ENCODE results near the gene SRGAP2B.
"Not testable (repeated sequence)": the region's sequence is repeated elsewhere in the genome, so short reads cannot be mapped to it uniquely, and the experiment has no call there.

SRGAP2B gene

DNA sequence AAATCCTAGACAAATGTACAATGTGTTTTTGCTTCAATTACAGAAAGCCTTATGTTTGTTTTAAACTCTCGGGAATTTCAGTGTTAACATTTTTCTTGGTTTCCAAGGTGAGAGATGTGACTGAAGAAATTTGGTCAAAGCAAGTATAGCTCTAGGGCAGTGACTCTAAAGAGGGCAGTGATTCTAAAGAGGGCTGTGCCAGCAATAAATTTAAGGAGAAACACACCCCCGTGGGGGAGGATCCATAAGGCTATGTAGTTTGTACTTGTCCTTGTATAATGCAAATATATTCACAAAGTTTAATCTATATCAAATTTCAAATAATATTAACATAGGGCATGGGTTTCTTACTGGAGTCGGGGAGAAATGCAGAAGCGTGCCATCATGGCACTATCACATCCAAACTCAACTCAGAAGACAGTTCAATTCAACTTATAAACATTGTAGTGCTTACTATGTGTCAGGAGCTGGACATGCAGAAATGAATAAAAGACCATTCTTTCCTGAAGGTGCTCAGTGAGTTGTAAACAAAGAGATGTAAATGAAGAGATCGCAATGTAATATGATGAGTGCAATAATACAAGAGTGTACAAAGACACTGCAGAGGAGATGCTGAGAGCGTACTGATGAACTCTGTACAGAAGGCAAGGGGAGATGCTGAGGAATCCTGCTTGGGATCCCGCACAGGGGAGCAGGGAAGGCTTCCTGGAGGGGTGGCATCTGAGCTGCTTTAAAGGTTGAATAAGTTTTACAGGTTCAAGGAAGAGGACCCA lies 12.5 kb downstream of the SRGAP2B start:
- DNase-seq: not testable (repeated sequence)

DNA sequence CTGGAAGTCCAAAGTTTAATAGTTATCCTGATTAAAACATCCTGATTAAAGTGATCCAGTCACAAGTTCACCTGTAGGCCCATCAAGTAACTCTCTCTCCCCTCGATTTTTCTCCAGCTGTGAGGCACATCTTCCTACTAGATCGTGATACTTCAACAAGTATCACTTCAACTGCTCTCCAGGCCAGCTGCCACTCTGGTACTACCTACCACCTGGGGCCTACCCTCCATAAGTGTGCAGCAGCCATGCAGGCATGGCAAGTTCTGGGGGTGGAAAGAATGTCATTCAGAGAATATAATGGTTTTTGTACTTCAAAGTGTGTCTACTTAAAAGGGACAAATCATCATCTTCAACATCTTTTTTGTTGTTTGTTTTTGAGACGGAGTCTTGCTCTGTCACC lies 14.9 kb downstream of the SRGAP2B start:
- not testable (repeated sequence) for DNase-seq

DNA sequence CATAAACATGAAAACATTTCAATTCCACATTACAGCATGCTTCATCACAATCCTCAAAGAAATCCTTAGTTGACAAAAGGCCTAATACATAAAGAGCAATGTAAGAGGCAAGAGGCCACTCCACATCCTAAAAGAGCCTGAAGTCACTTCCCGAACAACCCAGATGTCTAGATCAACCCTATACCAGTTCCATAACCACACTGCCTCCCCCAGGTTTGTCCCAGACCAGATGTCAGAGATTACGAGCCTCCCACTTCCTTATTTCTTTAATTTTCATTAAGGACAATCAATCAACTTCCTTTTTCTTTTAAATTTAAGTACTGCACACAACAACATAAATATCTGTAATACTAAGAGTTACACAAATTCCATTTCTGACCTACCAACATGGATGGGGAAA lies 15.4 kb downstream of the SRGAP2B start:
- not testable (repeated sequence) for DNase-seq

DNA sequence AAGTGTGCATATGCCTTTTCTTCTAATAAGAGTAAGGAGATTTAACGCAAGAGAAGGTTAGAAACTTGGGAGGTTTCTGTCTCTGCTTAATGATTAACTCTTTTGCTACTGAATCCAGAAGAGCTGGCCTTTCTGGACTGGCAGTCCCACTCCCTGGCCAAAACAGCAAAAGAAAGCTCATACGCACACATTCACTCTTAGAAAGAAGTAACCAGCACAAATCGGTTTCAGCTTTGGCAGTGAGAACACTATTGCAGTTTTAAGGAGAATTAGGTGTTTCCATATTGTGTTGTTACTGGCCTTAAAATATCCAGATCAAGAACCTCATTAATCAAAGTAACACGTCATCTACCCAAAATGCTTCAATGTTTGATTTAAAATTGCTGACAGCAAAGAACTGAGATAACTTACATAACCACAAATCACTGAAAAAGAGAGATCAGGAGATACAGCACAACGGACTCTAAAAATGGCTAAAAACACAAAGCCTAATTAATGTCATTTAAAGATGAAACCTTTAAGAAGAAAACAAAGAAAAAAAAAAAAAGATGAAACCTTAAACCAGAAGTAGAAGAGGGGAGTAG lies 16.2 kb downstream of the SRGAP2B start:
- DNase-seq: not testable (repeated sequence)

DNA sequence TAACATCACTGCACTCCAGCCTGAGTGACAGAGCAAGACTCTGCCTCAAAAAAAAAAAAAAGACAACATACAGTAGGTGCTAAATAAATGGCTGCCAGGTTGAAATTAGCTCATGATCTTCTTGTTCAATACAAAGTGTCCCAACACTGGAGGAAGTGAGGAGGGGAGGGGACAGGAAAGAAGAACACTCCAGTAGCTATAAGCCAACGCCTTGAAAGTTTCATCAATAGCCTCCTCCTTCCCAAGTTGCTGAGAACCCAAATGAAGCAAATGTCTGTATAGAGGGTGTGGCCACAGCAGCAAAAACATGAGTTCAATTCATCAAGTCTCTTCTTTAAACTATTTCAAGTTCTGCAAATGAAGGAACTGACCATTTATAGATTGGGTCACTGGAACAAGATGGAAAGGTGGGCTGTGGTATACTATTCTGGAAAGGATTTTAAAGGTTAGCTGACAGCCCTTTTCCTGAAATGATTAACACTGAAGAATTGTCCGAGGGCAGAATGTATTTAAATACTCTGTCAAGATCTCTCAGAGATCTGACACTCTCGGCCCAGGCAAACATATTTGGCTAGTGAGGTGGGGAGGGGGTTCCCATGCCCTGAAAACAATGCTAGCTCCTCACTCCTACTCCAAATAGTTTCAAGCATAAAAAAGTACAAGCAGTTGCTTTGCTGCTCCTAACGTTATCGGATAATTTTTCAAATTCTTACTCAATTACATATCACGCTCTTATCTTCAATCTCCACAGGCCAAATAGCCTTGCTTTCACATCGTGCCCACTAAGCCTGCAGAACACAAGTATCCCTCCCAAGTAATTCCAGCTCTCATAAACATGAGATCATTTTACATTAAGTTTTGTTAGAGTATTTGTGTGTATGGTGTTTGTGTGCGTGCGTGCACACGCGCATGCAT lies 17.0 kb downstream of the SRGAP2B start:
- not testable (repeated sequence) for DNase-seq

DNA sequence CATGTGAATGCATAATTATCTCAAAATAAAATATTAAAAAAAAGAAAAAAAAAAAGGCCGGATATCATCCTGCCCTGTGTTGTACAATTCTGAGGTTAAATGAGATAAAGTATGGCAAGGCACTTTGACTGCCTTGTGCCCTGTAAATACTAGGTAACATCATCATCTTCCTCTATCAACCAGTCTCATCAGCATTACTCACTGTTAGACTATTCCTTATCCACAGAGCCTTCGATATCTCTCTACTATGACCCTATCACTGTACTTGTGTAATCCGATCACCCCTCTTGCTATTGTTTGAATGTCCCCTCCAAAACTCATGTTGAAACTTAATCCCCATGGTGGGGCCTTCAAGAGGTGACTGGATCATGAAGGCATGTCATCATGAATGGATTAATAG lies 18.3 kb downstream of the SRGAP2B start:
- DNase-seq: not testable (repeated sequence)

DNA sequence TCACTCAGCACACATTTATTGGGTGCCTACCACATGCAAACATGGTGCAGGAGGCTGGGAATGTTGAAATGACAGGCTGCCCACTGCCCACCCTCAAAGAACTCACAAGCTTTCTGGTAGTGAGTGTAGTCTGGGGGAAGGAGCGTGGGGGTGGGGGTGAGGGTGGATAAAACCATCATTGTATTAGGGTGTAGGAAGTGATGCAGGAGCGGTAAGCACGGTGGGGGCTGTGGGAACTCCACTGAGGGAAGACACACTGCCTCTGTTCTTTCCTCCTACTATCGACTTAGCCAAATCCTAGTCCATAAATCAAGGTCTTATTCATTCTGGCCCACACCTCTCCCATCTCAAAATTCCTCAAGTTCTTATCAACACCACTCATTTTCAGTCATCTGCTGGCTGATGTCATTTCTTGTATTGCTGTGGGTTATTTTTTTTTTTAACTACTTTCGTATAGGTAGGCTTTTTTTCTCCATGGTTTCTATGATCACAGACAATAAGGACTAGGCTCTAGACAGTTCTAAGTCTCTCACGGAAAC lies 21.0 kb downstream of the SRGAP2B start:
- not testable (repeated sequence) for DNase-seq

DNA sequence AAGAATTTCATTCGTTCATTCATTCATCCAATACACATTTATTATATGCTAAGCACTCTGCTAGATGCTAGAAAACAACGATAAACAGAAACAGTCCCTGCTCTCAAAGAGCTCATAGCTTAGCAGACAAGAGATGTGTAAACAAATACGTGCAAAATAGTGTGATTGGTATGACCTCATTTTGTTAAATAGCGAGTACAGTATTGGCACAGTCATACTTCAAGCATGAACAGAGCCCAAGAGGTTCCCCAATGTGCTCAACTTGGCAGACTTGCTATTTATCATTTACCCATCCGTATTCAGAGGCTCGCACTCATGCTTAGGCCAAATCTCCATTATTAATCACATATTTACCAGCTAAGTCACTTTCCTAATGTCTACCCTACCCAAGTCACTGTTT lies 23.6 kb downstream of the SRGAP2B start:
- DNase-seq: not testable (repeated sequence)

DNA sequence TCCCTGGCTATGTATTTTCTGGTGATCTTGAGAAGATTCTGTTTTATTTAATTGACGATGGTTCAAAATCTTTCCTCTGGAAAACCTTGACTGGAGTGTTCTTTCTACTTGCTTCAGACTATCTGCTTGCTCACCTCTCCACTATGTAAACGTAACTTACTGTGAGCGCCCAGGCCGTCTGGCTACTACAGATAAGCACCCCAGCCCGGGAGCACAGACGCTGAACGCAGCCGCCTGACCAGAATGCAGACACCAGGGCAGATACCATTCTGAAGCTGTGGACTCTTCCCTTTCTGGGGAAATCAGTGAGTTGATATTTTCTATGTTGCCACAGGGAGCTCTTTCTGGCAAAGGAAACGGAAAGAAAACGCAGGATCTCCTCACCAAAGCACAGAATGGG lies 28.6 kb downstream of the SRGAP2B start:
- DNase-seq: not testable (repeated sequence)

DNA sequence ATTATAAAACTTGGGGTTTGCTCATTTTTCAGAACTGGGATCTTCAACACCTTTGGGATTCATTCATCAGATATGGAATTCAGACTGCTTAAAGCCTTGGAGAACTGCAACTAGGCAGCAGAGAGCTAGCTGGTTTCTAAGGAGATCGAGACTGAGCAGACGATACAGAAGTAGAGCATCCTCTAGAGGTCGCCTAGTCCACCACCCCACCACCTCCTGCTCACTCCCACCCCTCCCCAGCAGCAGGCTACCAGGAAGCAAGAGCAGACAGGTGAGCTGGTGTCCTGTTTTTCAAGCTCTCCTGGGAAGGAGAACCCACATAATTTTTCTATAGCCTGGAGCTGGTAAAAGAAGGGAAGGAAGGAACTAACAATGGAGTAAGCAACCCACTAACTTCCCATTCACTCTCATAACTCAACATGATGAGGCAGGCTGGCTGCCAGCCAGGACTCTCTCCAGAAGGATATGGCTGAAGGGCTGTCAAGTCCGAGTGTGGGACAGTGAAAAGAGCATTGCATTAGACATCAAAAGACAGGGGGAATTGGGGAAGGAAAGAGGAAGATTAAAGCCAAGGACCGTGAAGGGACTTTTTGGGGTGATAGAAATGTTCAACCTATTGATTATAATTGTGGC lies 29.8 kb downstream of the SRGAP2B start:
- not testable (repeated sequence) for DNase-seq

DNA sequence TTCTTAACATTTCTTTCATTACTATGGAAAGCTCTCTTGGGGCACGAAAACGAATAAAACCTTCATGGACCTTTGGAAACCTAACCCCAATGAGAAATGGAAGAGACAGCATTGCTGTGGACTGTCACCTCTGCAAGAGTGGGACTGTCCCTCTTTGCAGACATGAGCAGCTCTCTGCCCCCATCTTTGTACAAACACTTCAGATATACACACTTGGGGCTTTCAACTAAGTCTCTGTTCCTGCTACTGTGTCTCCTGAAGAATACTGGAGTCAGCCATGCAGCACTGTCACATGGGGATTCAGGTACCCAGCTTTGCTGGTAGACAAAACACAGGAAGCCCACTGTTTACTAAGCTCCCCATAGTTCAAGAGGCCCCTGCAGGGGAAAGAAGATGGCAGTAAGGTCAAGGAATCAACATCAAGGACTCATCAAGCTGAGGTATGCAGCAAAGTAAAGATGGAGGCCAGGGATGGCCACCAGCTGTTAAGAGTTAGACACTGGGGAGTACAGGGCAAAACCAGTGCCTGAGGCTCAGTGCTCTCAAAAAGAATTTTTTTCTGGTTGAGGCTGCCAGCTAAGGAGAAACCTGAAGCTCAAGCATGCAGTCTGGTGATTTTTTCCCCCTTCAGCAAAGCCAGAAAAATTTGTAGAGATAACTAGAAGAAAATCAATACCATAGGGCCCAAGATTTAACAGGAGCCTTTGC lies 31.0 kb downstream of the SRGAP2B start:
- peak; percentile 0 for DNase-seq

DNA sequence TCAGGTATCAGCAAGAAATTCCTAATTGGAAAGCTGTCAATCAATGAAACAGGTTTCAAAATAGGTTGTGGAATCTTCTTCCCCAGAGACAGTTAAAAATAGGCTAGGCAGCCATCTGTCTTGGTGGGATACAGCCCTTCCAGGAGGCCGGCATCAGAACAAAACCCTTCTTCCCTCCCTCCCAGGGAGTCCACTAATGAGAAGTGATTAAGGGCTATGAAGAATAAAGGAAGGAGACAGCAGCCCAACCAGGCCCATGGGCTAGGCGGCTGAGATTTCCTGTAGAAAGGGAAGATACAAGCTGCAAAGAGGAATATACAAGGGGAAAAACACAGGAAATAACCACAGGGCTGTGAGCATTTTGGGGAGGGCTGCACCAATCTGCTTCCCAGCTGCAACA lies 31.8 kb downstream of the SRGAP2B start:
- DNase-seq: not testable (repeated sequence)

DNA sequence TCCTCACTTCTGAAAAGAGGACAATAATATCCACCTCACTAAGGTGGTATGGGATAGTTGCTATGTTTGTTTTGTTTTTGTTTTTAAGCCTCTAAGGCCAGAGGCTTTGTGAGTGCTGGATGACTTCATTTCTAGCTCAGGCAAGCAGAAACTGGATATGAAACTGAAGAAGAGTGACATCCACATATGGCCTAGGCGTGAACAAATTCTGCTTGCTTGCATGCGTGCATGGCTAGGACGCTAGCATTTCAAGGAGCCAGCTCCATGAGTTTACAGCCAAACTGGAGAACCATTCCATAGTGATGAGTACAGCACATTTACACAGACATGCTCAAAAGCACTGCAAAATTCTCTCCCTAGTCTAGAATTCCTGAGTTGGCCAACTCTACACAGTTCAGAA lies 36.9 kb downstream of the SRGAP2B start:
- DNase-seq: not testable (repeated sequence)

DNA sequence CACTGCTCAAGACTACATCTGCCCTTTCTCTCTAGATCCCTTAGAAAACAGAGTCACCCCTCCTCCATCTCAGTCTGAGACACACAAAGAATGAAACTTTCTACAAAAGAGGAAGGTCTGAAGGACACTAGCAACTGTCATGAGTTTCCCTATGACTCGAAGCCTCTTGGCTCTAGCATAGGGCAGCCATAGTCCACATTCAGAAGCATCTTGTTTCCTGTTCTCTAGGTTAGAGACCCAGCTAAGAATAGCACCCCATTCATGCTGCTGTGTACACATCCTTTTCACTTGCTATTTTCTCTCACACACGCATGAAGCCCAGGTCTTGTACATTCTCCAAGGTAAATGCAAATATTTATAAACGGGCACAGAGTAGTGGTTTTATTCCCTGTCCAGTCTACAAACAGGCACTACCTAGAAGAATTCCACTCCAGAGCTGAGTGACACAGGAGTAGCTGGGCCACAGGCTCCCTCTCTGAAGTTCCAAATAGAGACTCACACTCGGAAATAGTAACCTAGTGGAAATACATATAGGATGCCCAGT lies 39.8 kb downstream of the SRGAP2B start:
- not testable (repeated sequence) for DNase-seq

DNA sequence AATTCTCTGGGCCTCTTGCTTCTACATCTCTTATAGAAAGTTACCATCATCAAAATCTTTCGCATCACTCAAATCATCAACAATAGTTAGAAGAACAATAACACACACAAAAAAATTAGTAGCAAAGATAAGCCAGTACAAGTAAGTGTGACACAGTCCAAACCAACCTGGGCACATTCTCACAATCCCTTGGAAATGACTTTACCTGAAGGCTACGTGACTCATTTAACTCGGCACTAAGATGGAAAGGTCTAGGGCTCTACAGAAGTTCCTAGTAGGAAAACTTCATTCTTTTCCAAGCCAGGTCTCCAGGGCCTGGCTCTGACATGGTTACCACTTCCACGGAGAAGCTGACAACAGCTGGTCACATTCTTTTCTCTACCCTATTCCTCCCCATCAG lies 41.7 kb downstream of the SRGAP2B start:
- DNase-seq: not testable (repeated sequence)

DNA sequence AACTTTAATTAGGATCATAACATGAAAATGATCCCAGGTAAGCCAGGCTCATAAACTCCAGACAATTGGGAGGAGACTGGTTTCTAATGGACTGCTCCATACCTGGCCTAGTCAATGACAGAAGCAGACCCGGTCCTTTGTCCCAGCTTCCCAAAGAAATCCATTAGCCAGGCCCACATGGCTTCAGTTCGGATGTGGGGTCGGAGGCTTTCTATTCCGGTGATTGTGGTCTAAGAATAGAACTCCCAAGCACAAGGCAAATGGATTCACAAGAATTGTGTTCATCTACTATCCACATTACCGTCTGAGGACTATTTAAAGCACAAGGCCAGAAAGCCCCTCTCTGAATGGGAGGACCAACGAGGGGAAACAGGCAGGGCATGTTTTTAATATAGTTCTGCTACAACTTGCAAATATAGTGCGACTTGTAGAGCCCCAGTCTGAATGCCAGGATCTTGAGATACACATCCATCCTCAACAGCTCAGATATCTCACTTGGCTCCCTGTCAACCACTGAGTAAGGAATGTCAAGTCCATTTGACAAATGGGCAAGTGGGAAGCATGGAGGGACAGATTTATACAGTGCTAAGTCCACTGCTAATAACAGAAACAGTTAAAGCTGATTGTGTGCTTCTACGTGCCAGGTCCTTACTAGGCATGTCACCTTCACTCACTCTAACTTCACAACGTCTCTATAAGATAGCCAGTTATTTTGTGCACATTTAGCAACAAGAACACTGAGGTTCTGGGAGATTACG lies 42.9 kb downstream of the SRGAP2B start:
- not testable (repeated sequence) for DNase-seq

DNA sequence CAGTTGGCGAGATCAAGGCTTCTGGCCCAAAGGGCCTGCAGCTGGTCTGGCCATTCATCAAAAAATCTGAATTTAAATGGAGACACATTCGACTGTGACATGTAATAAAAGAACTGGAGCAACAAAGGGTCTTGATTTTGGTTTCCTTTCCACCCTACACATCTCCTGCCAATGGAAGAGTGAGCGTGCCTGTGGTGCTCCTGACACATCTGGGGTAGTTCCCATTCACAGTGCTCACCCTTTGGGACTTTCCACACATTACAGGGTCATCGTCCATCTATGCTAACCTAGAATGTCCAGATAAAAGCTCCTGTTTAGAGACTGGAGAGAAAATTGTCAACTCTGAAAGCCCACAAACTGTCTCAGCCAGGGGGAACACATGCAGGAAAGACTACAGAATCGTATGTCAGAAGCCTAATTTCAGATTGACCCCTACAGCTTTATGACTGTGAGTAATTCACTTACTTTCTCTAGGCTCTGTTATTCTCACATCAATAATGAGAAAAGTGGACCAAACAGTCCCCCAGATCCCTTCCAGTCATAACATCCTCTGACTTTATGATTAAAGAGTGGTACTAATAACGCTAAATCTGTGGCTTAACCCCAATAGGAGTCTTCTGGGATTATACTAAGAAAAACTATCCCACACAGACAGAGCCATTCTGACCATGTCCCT lies 46.8 kb downstream of the SRGAP2B start:
- DNase-seq: not testable (repeated sequence)

DNA sequence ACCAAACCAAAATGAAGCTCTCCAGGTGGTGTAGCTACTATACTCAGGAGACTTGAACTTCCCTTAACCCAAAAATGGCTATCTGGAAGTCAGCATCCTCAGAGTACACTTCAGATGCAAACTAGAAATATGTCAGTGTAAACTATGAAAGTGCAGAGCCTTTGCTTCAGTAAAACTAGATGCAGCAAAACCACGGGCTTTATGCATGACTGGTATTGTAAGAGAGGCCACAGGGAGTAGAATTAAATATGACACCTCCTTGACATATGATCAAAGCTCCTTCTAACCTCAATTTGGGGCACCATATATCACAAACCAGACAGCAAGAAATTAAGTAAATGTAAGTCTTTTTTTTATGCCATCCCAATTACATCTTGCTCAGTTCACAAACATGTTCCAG lies 47.6 kb downstream of the SRGAP2B start:
- not testable (repeated sequence) for DNase-seq

DNA sequence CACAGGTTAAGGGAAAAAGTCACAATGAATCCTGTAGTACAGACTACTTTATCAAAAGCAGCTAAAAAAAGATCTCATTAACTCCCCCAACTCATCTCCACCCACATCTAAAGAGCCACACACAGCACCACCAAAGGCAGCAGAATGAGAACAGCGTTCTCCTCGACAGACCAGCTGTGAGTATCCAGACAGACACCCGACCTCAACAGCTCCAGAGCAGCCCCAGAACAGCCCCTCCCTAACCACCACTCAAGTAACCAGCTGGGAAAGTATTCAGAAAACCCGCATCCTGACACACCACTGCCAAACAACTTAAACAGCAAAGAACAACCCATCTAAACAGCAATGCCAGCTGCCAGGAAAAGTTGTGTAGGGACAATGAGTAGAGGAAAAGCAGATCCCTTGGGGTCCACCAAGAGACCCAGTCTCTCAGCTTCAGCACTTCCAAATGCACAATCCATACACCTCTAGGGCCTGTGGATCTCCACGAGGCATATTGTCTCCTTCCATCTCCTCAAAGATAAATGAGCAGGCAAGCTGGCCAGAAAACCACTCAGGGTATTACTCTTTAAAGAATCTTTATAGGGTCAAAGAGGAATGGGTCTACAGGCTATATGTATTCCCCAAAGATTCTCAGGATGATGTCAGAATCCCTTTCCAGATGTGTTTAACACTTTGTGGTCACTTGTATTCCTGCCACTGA lies 49.4 kb downstream of the SRGAP2B start:
- not testable (repeated sequence) for DNase-seq

DNA sequence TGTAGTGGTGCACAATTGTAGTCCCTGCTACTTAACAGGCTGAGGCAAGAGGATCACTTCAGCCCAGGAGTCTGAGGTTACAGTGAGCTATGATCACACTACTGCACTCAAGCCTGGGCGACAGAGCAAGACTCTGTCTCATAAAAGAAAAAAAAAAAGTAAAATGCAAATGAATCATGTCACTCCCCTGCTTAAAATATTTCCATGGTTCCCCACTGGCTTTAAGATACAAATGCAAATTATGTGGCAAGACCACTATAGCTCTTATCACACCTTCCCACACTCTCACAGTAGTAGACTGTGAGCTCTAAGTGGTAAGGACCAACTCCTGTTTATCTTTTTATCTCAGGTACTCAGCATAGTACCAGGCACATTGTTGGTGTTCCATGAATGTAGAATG lies 53.6 kb downstream of the SRGAP2B start:
- not testable (repeated sequence) for DNase-seq
